Keratinocyte (primary cell): ENCODE measurements around the gene SYNM.

Source experiments
- EZH2 ChIP-seq: IDR thresholded peaks from one replicate; pipeline ENCODE4 v1.6.1; 2012; ENCODE audit warnings: inconsistent platforms, mild to moderate bottlenecking, low read length, moderate library complexity
- TF ChIP-seq, protein P1 (sequence below), 3 experiments: IDR thresholded peaks in 1 of 3; conservative IDR thresholded peaks in 1 of 3; optimal IDR thresholded peaks in 1 of 3; 2 replicates in 2 of 3; 3 replicates in 1 of 3; pipeline versions ENCODE3 to v1.5.1; 2011; ENCODE audit warnings: low read length in 3 of 3, mild to moderate bottlenecking in 3 of 3, moderate library complexity in 2 of 3, control low read depth in 1 of 3, inconsistent platforms in 1 of 3; ENCODE audit not compliant: insufficient read depth in 2 of 3; ENCODE audit errors: extremely low read depth in 1 of 3

- no peak for TF ChIP-seq EZH2
- TF ChIP-seq, protein P1, sequence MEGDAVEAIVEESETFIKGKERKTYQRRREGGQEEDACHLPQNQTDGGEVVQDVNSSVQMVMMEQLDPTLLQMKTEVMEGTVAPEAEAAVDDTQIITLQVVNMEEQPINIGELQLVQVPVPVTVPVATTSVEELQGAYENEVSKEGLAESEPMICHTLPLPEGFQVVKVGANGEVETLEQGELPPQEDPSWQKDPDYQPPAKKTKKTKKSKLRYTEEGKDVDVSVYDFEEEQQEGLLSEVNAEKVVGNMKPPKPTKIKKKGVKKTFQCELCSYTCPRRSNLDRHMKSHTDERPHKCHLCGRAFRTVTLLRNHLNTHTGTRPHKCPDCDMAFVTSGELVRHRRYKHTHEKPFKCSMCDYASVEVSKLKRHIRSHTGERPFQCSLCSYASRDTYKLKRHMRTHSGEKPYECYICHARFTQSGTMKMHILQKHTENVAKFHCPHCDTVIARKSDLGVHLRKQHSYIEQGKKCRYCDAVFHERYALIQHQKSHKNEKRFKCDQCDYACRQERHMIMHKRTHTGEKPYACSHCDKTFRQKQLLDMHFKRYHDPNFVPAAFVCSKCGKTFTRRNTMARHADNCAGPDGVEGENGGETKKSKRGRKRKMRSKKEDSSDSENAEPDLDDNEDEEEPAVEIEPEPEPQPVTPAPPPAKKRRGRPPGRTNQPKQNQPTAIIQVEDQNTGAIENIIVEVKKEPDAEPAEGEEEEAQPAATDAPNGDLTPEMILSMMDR (optimal IDR thresholded peaks at IDR 0.05 in 1 of 3, IDR thresholded peaks at IDR 0.05 in 1 of 3, conservative IDR thresholded peaks at IDR 0.05 in 1 of 3; ENCODE audit: extremely low read depth in 1 of 3, insufficient read depth in 2 of 3, low read length in 3 of 3): no peak
Measured at GRCh38 chr15:99115300-99116215, 10.7 kb downstream of the SYNM start.
